ENCODE data around the gene NKX6-2.

DNA sequence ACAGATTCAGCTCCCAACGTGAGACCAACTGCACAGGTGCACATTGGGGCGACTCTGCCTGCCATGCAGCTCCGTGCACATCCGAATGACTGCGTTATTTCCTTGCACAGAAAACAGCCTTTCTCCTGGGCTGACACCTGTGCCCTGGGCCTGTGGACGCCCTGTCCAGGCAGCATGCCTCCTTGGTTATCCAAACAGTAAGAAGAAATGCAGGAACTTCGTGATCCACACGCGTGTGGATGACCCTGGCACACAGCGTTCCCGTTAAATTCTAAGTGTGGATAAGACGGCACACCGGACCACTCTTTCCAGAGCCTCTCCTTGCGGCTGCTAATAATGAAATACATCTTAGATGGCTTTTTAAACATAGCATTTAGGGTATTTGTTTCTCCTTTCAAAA, 39.6 kb downstream of the NKX6-2 start:
- no peak for TF ChIP-seq EZH2 (IDR thresholded peaks at IDR 0.05; ENCODE audit: insufficient read depth, poor library complexity, severe bottlenecking)
- no peak for TF ChIP-seq EZH2phosphoT487 (IDR thresholded peaks at IDR 0.05; ENCODE audit: insufficient read depth, low read depth)

Data from GM23248 (cell line).